Measurements from ENCODE around the gene RASL12.
A peak's percentile ranks its signal among the peaks of the same experiment; 100 is the strongest.
"Not testable (repeated sequence)": the region's sequence is repeated elsewhere in the genome, so short reads cannot be mapped to it uniquely, and the experiment has no call there.

The RASL12 gene, protein sequence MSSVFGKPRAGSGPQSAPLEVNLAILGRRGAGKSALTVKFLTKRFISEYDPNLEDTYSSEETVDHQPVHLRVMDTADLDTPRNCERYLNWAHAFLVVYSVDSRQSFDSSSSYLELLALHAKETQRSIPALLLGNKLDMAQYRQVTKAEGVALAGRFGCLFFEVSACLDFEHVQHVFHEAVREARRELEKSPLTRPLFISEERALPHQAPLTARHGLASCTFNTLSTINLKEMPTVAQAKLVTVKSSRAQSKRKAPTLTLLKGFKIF

DNA sequence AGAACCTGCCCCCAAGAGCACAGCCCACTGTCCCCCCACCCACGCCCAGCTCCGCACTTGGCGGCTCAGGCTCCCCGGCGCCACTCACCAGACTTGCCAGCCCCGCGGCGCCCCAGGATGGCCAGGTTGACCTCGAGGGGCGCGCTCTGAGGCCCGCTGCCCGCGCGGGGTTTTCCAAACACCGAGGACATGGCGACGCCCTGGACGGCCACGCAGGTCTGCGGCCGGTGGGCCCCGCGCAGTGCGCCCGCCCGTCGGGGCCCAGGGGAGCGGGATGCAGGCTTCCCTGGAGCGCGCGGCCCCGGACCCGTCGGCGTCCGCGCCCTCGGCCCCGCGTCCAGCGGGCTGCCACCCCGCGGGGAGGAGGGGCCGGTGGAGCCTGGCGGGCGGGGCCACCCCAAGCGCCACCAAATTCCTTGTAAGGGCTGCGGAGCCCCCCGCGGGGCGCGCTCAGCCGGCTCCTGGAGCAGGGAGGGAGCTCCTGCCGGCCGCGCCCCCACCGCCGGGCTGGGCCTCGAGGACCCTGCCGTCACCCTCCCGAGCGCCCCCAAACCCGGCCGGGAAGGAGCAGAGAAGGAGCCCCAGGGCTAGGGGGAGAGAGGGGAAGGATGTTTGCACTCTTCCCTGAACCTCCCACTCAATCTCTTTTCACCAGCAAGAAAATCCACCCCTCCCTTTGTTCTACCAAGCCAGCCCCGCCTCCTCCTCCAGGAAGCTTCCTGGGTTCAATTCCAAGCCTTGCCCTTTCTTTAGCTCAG is at the start of gene RASL12:
TSS of gene RASL12 (minus strand) at position 347 of the 758 bp plus-strand sequence. CDS start at position 191, 156 bp downstream.
- DNase-seq (ENCODE audit: low read depth) = no peak

GRCh38 chr15:65115542-65115941 is 47.8 kb upstream of the RASL12 start:
- no peak for DNase-seq (ENCODE audit: low read depth)

DNA sequence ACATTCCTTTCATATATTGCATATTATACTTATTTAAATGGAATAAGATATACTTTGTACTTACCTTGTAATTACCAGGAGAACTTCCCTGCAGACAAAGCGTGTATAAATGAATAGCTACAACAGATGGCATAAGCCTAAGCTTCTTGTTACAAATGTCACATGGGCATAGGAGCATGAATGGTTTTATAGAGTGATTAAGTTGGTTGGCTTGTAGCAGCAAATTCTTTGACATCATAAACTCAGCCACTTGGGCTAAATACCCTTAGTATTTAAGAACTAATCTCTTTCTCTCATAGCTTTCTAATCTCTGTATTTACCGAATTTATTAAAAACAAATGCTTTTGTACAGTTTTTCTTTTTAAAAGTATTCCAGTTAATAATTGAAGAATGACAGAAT is 47.3 kb upstream of the RASL12 start, which contains the start of gene UBAP1L:
TSS of gene UBAP1L (minus strand) at position 115 of the 400 bp plus-strand sequence. CDS start 8,985 bp downstream, outside the sequence.
- no peak for DNase-seq (ENCODE audit: low read depth)

- DNase-seq (ENCODE audit: low read depth) = no peak
Observed at GRCh38 chr15:65110676-65111292, 43.0 kb upstream of the RASL12 start.

DNA sequence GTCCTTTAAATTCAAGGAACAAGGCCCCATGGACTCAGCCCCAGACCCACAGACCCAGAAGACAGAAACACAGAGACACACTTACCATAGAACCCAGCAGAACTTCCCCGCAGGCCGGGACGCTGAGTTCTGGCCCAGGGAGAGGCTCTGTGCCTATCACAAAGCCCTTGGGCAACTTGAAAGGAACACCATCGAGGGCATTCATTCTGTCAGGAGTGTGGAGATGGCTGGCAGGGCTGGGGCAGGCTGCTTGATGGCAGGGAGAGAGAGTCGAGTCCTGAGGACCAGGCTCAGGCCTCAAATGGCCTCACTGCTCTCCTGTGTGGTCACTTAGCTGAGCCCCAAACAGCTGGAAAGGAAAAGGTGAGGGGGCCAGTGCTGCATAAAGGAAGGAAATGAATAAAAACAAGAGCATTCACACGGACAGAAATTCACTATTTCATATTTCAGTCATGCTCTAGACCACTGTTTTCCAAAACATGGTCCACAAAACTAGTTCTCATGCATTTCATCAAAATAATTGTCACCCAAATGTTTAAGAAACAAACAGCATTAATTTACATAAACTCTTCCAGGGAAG is 38.3 kb upstream of the RASL12 start:
- DNase-seq (ENCODE audit: low read depth) = no peak

DNA sequence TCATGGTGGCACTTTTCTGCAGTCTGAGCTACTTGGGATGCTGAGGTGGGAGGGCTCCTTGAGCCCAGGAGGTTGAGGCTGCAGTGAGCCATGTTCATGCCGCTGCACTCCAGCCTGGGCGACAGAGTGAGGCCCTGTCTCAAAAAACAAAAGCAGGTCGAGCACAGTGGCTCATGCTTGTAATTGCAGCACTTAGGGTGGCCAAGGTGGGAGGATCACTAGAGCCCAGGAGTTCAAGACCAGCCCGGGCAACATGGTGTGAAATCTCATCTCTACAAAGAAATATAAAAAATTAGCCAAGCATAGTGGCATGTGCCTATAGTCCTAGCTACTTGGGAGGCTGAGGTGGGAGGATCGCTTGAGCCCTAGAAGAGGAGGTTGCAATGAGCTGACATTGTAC is 37.2 kb upstream of the RASL12 start:
- no peak for DNase-seq (ENCODE audit: low read depth)

GRCh38 chr15:65102912-65103311 is 35.1 kb upstream of the RASL12 start:
- no peak for DNase-seq (ENCODE audit: low read depth)

GRCh38 chr15:65101891-65102708 is 34.3 kb upstream of the RASL12 start:
- DNase-seq (ENCODE audit: low read depth) = no peak

GRCh38 chr15:65101411-65101890 is 33.7 kb upstream of the RASL12 start:
- peak; percentile 51 for DNase-seq (ENCODE audit: low read depth)

DNA sequence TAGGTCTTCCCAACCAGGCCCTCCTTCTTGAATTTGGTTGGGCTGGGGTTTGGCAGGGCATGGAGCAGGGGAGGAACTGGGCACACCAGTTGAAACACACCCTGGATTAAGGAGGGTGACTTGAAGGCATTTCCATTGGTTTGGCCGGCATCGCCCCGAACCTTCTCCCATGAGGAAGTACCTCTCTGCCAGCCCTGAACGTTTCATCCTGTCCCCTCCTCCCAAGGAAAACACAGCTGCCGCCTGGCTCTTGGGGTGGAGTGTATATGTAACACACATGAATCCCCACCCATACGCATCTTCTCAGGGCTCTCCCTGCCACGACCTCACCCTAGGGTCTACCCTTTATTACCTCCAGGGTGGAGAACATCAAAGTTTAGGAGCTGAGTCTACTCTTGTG is 32.7 kb upstream of the RASL12 start:
- DNase-seq (ENCODE audit: low read depth) = no peak

- DNase-seq (ENCODE audit: low read depth) = not testable (repeated sequence)
Observed at GRCh38 chr15:65099801-65100200, 32.0 kb upstream of the RASL12 start.

GRCh38 chr15:65099336-65099735 is 31.5 kb upstream of the RASL12 start:
- DNase-seq (ENCODE audit: low read depth) = no peak

DNA sequence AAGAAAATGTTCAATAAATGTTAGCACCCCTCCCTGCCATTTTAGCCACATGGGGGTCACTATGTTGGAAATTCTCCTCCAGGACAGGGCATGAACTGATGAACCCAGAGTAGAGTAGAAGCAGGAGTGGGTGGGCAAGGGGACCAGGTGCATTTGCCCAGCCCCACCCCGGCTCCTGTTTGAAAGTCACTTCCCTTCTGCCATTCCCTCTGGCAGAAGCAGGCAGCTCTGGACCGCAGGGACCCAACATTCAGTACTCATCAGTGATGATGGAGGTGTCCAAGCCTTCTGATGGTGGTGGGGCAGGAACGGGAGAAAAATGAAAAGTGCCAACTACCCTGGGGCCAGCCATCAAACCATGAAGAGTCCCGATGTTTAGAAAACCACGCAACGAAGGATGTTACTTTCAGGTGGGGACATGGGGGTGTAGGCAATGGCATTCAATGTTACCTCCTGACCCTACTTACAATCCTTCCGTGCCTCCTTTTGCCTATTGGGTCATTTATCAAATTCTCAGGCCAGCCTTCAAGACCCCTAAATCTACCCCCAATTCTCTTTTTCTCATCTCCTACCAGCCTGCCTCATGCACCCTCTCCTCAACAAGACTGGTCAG is 30.0 kb upstream of the RASL12 start:
- no peak for DNase-seq (ENCODE audit: low read depth)

DNA sequence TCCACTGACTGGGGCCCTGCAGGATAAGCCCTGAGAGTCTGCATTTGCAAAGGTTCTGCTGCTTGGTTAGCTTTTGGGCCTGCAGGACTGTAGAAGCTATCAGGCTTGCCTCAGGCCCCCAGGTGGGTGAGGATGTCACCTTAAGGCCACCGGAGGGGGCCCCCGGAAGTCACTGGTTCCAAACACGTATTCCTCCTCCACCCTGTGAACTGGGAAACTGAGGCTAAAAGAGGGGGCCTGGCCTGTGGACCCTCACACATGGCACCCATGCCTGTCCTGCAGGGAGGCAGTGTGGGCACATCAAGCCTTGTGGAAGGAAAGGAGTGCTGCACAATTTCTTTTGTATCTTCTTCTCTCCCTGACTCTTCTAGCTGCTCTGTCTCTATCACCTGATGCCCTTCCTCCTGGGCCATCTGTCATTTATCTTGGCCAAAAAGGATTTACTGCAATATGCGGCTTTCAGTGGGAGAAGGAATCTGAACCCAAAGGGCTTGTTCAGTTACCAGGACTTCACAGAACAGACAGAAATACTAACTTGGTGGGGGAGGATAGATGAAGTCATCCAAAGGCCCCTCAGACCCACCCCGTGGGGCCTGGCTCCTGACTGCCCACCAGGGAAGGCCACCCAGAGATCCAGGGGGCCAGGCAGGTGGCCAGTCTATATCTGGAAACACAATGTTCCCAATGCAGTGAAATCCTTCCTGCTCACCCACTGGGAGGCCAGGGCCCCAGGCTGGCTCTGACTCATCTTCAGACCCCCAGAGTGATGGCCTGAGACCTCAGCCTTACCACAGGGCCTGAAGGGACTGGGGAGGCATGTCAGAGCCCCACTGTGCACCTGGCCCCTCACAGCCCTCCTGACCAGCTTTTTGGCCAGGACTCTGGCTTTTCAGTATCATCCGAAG is 28.9 kb upstream of the RASL12 start:
- DNase-seq (ENCODE audit: low read depth) = no peak

DNA sequence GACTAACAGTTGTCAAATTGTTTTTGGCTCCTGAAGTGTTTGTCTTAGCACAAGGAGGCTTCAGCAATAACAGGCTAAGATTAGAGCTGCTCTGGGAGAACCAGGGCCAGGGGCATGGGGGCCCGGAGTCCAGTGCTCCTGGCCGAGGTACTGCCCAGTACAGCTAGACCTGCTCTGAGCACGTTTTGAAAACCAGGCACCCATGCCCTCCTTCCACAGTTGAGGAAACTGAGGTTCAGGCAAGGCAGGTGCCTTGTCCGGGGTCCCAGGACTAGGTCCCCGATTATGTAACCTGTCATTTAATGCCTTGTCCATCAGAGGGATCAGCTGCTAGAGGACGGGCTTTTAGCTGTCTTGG is 27.9 kb upstream of the RASL12 start:
- no peak for DNase-seq (ENCODE audit: low read depth)

DNA sequence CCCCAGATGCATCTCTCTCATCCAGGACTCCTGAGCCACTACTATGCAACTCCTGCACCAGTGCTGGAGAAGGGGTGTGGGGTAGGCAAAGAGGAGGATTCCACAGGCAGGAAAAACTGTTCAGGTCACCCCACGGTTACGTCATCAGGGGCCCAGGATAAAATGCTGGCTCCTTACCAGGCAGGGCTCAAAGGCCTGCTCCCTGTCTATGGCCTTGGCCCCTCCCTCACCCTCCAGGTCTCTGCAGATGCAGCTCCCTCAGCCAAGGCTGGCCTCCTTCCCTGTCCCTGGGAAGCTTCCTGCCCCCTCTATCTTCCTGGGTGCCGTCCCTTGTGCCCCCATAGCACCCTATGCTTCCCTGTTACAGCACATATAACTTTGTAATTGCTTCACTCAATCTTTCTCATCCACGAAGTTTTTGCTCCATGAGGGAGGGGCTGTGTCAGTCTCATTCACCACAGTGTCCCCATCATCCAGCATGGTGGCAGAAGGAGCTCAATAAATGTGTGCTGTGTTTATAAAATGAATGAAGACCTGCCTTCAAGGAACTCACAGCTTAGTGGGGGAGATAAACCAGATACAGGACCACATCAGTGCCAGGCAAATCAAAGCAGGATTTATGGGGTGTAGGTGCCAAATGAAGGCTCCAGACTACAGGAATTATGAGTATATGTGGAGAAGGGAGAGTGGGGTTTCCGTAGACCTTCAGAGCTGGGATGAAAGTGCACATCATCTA is 27.4 kb upstream of the RASL12 start:
- no peak for DNase-seq (ENCODE audit: low read depth)

DNA sequence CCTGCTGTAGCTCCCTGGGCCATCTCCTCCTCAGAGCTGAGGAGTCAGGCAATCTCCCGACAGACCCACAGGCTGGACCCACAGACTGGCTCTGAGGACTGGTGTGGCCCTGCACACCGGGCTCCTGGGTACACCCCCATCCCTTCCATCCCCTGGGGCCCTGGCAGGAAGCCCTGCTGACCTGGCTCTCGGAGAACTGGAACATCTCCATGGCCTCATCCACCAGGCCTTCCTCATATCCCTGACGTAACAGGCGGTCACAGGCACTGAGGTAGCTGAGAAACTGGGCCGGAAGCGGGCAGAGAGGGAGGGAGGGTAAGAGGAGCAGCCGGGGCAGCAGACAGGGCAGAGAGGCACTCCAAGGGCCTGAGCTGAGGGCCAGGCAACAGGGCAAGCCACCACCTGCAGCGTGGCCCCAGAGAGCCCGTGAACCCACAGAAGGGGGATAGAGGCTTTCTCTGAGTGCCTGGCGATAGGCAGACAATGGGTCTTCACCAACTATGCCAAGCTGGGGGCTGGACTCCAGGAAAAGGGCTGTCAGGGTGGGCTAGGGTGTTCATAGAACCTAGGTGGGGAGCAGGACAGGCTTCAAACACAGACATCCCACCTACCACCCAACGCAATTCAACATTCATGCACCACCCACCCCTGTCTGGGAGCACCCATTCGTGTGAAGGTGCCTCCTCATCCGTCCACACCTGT is 26.7 kb upstream of the RASL12 start:
- DNase-seq (ENCODE audit: low read depth) = no peak

DNA sequence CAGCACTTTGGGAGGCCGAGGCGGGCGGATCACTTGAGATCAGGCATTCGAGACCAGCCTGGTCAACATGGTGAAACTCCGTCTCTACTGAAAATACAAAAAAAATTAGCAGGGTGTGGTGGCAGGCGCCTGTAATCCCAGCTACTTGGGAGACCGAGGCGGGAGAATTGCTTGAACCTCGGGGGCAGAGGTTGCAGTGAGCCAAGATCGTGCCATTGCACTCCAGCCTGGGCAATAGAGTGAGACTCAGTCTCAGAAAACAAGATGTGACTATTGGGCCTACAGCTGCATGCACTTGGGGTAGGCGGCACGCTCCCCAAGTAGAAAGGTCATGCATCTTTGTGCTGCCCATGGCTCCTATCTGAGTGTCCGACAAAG is 26.0 kb upstream of the RASL12 start:
- DNase-seq (ENCODE audit: low read depth) = not testable (repeated sequence)
